Smooth muscle cell (in vitro differentiated cells): ENCODE measurements around the gene CARD11. TPM values are rescaled to one million over a fixed set of nuclear protein-coding genes. Genes with fewer than 3 reads are reported as not detected.

ENCODE experiments used
- DNase-seq: peaks from one replicate; lab custom pipeline; 2025; ENCODE audit not compliant: unreplicated experiment; lab: John Stamatoyannopoulos, UW
- H2AFZ ChIP-seq: fragments of 200-600 bp; sonication (generic); 2 replicates; pipeline ENCODE4 v1.6.0; 2016; ENCODE audit warnings: antibody characterized with exemption, low read depth, mild to moderate bottlenecking
- H3F3A ChIP-seq: fragments of 200-600 bp; sonication (generic); 2 replicates; pipeline ENCODE4 v1.6.0; 2017; ENCODE audit warnings: antibody characterized with exemption, low read depth
- H3K27ac ChIP-seq: fragments of 200-600 bp; sonication (generic); 2 replicates; pipeline ENCODE4 v1.5.1; 2016; ENCODE audit warnings: low read depth, mild to moderate bottlenecking
- H3K27me3 ChIP-seq: fragments of 200-600 bp; sonication (generic); 2 replicates; pipeline ENCODE4 v1.6.1; 2016; ENCODE audit warnings: low read depth, mild to moderate bottlenecking
- H3K36me3 ChIP-seq: fragments of 200-600 bp; sonication (generic); 2 replicates; pipeline ENCODE4 v1.5.1; 2016; ENCODE audit warnings: low read depth
- H3K4me1 ChIP-seq: fragments of 200-600 bp; sonication (generic); 2 replicates; pipeline ENCODE4 v1.5.1; 2016; ENCODE audit warnings: low read depth
- H3K4me2 ChIP-seq: fragments of 200-600 bp; sonication (generic); 2 replicates; pipeline ENCODE4 v1.6.0; 2016; ENCODE audit warnings: mild to moderate bottlenecking
- H3K4me3 ChIP-seq: fragments of 200-600 bp; sonication (generic); 2 replicates; pipeline ENCODE4 v1.5.1; 2016; ENCODE audit warnings: mild to moderate bottlenecking
- H3K79me2 ChIP-seq: fragments of 200-600 bp; sonication (generic); 2 replicates; pipeline ENCODE4 v1.6.0; 2016; ENCODE audit warnings: low read depth, mild to moderate bottlenecking
- H3K9ac ChIP-seq: fragments of 200-600 bp; sonication (generic); 2 replicates; pipeline ENCODE4 v1.6.0; 2016; ENCODE audit warnings: low read depth
- H3K9me3 ChIP-seq: fragments of 200-600 bp; sonication (generic); replicated peaks from 2 replicates; pipeline ENCODE4 v1.5.1; 2016; ENCODE audit warnings: low read depth
- H4K20me1 ChIP-seq: fragments of 200-600 bp; sonication (generic); 2 replicates; pipeline ENCODE4 v1.6.0; 2016; ENCODE audit warnings: low read depth
- WGBS: methylation state at CpG from one replicate; pipeline ENCODE4 v1.1.7; 2016; ENCODE audit warnings: low lambda C conversion rate; 5-methylcytosine and 5-hydroxymethylcytosine counted together
- polyA plus RNA-seq: library from polyadenylated mRNA; unstranded; fragments of >200 nt; fragmentation: Nextera tagmentation; extraction: Ambion mirVana; gene quantifications from 2 replicates; pipeline ENCODE4 v1.2.1, GENCODE V29; 2016
- total RNA-seq: library from RNA; depleted of rRNA; stranded (reverse); fragments of >200 nt; gene quantifications from 2 replicates; pipeline ENCODE4 v1.2.3, GENCODE V29; 2014
- TF ChIP-seq, protein P1 (sequence below): fragments of 200-600 bp; sonication (generic); IDR thresholded peaks from 2 replicates; pipeline ENCODE4 v1.5.1; 2017; ENCODE audit warnings: borderline replicate concordance, mild to moderate bottlenecking, antibody characterized with exemption; ENCODE audit not compliant: insufficient read depth, poor library complexity, severe bottlenecking

CARD11 gene
- total and polyA plus RNA-seq, 2 experiments from 2014 or later = 1.3 to 2.4 TPM

DNA sequence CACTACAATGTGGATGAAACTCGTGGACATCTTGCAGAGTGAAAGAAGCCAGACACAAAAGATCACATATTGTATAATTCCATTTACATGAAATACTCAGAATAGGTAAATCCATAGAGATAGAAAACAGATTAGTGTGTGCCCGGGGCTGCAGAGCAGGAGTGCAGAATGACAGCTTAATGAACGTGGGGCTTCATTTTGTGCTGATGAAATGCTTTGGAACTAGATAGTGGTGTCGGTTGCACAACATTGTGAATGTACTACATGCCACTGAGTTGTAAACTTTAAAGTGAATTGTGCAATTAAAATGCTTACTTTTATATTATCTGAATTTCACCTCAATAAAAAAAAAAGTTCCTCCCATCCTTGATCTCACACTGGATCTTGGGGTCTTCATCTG is 31.8 kb upstream of the CARD11 start:
- TF ChIP-seq, protein P1, sequence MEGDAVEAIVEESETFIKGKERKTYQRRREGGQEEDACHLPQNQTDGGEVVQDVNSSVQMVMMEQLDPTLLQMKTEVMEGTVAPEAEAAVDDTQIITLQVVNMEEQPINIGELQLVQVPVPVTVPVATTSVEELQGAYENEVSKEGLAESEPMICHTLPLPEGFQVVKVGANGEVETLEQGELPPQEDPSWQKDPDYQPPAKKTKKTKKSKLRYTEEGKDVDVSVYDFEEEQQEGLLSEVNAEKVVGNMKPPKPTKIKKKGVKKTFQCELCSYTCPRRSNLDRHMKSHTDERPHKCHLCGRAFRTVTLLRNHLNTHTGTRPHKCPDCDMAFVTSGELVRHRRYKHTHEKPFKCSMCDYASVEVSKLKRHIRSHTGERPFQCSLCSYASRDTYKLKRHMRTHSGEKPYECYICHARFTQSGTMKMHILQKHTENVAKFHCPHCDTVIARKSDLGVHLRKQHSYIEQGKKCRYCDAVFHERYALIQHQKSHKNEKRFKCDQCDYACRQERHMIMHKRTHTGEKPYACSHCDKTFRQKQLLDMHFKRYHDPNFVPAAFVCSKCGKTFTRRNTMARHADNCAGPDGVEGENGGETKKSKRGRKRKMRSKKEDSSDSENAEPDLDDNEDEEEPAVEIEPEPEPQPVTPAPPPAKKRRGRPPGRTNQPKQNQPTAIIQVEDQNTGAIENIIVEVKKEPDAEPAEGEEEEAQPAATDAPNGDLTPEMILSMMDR = no peak
- Histone ChIP-seq H3K27ac (no peak overlapping the region), H3K36me3 (no peaks in the 10 kb centered on the region), H3K27me3 (no peaks in the 10 kb centered on the region), H3K9me3 (no peaks in the 10 kb centered on the region), H3F3A (no peaks in the 10 kb centered on the region), H3K4me3 (no peak overlapping the region), H3K9ac (no peak overlapping the region), H3K79me2 (no peaks in the 10 kb centered on the region), H3K4me2 (no peak overlapping the region), H4K20me1 (no peaks in the 10 kb centered on the region), H2AFZ (no peak overlapping the region), H3K4me1 (no peaks in the 10 kb centered on the region)
- DNase-seq = no peak
- 84% methylated on average over 4 of the region's 4 CpGs for WGBS

DNA sequence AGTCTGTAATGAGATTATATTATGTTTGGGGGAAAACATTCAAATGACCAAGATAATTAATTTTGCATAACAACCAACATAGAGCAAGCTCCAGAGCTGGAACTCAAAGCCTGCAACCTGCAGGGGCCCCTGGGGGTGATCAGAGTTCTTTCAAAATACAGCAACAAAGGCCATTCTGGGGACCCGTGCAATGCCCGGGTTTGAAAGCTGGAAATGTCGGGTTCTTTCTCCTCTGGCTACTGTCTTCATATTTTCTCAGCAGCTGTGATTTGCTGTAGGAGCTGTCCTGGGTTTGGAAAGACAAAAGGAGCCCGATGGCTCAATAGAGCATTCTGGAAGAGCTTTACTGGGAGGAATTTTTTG is 30.8 kb upstream of the CARD11 start:
- Histone ChIP-seq H3F3A (no peaks in the 10 kb centered on the region), H3K9ac (no peak overlapping the region), H3K9me3 (no peaks in the 10 kb centered on the region), H3K79me2 (no peaks in the 10 kb centered on the region), H3K4me1 (no peaks in the 10 kb centered on the region), H2AFZ (no peak overlapping the region), H4K20me1 (no peaks in the 10 kb centered on the region), H3K4me3 (no peak overlapping the region), H3K27ac (no peak overlapping the region), H3K4me2 (no peak overlapping the region), H3K27me3 (no peaks in the 10 kb centered on the region), H3K36me3 (no peaks in the 10 kb centered on the region)
- TF ChIP-seq, protein P1 = no peak
- DNase-seq = no peak
- 80% methylated on average over 4 of the region's 4 CpGs for WGBS

DNA sequence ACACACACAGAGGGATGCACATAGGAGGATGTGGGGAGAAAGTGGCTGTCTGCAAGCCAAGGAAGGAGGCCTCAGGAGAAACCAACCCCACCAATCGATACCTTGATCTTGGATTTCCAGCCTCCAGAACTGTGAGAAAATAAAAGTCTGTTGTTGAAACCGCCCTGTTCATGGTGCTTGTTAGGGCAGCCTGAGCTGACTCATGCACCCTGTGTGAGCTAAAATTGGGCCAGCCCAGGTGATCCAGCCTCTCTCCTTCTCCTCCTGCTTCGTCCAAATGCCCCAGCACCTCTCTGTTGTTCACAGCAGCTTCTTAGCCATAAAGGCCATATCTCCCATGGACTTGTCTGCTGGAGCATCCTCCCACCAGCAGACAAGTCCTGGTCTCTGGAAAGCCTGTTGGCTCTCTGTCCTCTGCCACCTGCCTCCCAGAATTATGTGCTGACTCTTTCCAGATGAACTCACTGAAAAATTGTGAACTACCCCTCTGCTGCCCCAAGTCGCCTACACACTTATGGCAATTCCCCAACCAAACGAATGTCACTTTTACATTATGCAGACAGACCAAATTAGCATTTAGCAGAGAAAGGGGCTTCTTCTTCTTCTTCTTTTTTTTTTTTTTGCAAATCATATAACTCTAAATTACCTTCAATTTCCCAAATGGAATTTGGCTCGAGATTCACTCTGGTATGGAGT is 30.2 kb upstream of the CARD11 start:
- no peaks in the 10 kb centered on the region for H3K79me2 ChIP-seq
- DNase-seq = no peak
- TF ChIP-seq, protein P1 = no peak
- H4K20me1 ChIP-seq = no peaks in the 10 kb centered on the region
- no peak overlapping the region for H3K4me3 ChIP-seq
- no peak overlapping the region for H3K4me2 ChIP-seq
- no peaks in the 10 kb centered on the region for H3K36me3 ChIP-seq
- 84% methylated on average over 6 of the region's 6 CpGs for WGBS
- no peaks in the 10 kb centered on the region for H3K4me1 ChIP-seq
- H3F3A ChIP-seq = no peaks in the 10 kb centered on the region
- H3K27ac ChIP-seq = no peak overlapping the region
- H2AFZ ChIP-seq = no peak overlapping the region
- no peaks in the 10 kb centered on the region for H3K9me3 ChIP-seq
- H3K9ac ChIP-seq = no peak overlapping the region
- H3K27me3 ChIP-seq = no peaks in the 10 kb centered on the region

DNA sequence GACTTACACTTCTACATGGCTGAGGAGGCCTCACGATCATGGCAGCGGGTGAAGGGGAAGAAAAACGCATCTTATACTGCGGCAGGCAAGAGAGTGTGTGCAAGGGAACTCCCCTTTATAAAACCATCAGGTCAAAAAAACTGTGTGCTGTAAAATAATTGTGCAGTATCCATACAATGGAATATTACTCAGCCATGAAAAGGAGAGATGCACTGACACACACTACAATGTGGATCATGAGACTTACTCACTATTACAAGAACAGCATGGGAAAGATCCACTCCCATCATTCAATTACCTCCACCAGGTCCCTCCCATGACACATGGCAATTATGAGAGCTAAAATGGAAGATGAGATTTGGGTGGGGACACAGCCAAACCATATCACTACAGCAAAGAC is 27.2 kb upstream of the CARD11 start:
- Histone ChIP-seq H3F3A (no peaks in the 10 kb centered on the region), H3K79me2 (no peaks in the 10 kb centered on the region), H3K27me3 (no peaks in the 10 kb centered on the region), H3K36me3 (no peaks in the 10 kb centered on the region), H3K4me3 (no peak overlapping the region), H3K9ac (no peak overlapping the region), H3K9me3 (no peaks in the 10 kb centered on the region), H2AFZ (no peak overlapping the region), H3K27ac (no peak overlapping the region), H3K4me1 (no peaks in the 10 kb centered on the region), H4K20me1 (no peaks in the 10 kb centered on the region), H3K4me2 (no peak overlapping the region)
- no peak for DNase-seq
- 74% methylated on average over 4 of the region's 4 CpGs for WGBS
- TF ChIP-seq, protein P1 = no peak
